K562 (cell line): Measurements from ENCODE around the gene MTG2. TPM values are rescaled to one million over a fixed set of nuclear protein-coding genes. Genes with fewer than 3 reads are reported as not detected.

ENCODE experiments used
- ATAC-seq: fragments of 200-7000 bp; cut with Tn5 transposase; 3 replicates; pipeline ENCODE4 v1.9.1; 2020; ENCODE audit warnings: moderate library complexity
- BruUV-seq: library from RNA; stranded (reverse); fragments of 400-500 nt; replicated peaks from 2 replicates; lab custom pipeline; 2021; lab: Mats Ljungman, UMichigan
- CTCF ChIA-PET: fragments of 300-600 bp; formaldehyde crosslinking; extraction: SDS; loops from one replicate; lab custom pipeline; 2021; ENCODE audit warnings: low intra/inter-chr PET ratio; lab: Yijun Ruan, JAX
- POLR2A ChIA-PET: fragments of 300-600, 350-650 bp; sonication (Branson Sonifier 250); formaldehyde crosslinking; extraction: SDS; loops from one replicate; lab custom pipeline; 2021; ENCODE audit warnings: antibody characterized with exemption, inconsistent platforms; lab: Yijun Ruan, JAX
- DNase-seq, 4 experiments: peaks; one replicate each; pipeline versions ENCODE4 v3.0.0 to v3.0.0-alpha.2; 2011 to 2018; ENCODE audit warnings: low spot score in 3 of 4, mixed read lengths in 3 of 4; ENCODE audit errors: extremely low read depth in 1 of 4
- FAIRE-seq: peaks from 2 replicates; lab custom pipeline; 2011; peaks lifted over from hg19 to GRCh38; lab: Jason Lieb, UNC
- H2AFZ ChIP-seq: 2 replicates; pipeline ENCODE4 v1.6.0; 2011; ENCODE audit warnings: low read depth, low read length, control low read depth, inconsistent platforms
- H3K27ac ChIP-seq: fragments of 200-600 bp; 3 replicates; pipeline ENCODE4 v1.8.0; 2011; ENCODE audit warnings: low read depth, mild to moderate bottlenecking, control low read depth, inconsistent platforms, low read length, moderate library complexity, mixed read lengths; ENCODE audit errors: extremely low read depth
- H3K27me3 ChIP-seq, 2 experiments: fragments of 300-600 bp in 1 of 2; 2 replicates in 1 of 2; 3 replicates in 1 of 2; pipeline versions ENCODE4 v1.6.0 to v1.8.0; 2011; ENCODE audit warnings: inconsistent platforms in 2 of 2, low read length in 2 of 2, mild to moderate bottlenecking in 1 of 2, mixed read lengths in 1 of 2, moderate library complexity in 1 of 2; ENCODE audit not compliant: control insufficient read depth in 2 of 2, insufficient read depth in 2 of 2
- H3K36me3 ChIP-seq: fragments of 300-600 bp; 3 replicates; pipeline ENCODE4 v1.8.0; 2011; ENCODE audit warnings: mild to moderate bottlenecking, low read length, inconsistent platforms; ENCODE audit not compliant: control insufficient read depth, insufficient read depth
- H3K4me1 ChIP-seq, 2 experiments: fragments of 200-600 bp in 1 of 2; replicated peaks in 1 of 2; 2 replicates in 1 of 2; 3 replicates in 1 of 2; pipeline versions ENCODE4 v1.5.1 to v1.8.0; 2011; ENCODE audit warnings: inconsistent platforms in 2 of 2, low read length in 2 of 2, mild to moderate bottlenecking in 1 of 2, mixed read lengths in 1 of 2, moderate library complexity in 1 of 2; ENCODE audit not compliant: control insufficient read depth in 2 of 2, insufficient read depth in 2 of 2
- H3K4me2 ChIP-seq: 2 replicates; pipeline ENCODE4 v1.6.1; 2011; ENCODE audit warnings: low read length, control low read depth, inconsistent platforms, mixed read lengths; ENCODE audit not compliant: insufficient read depth
- H3K4me3 ChIP-seq: fragments of 200-600 bp; sonication (generic), shearing (Covaris generic); 2 replicates; pipeline ENCODE4 v1.5.1; 2016; ENCODE audit warnings: control low read depth, inconsistent platforms
- H3K79me2 ChIP-seq: fragments of 200-600 bp; 3 replicates; pipeline ENCODE4 v1.8.0; 2011; ENCODE audit warnings: low read length, inconsistent platforms; ENCODE audit not compliant: control insufficient read depth, insufficient read depth
- H3K9ac ChIP-seq, 2 experiments: 2 replicates each; pipeline versions ENCODE4 v1.6.0 to v1.6.1; 2011; ENCODE audit warnings: low read depth in 2 of 2, low read length in 2 of 2, control low read depth in 1 of 2, inconsistent platforms in 1 of 2, mild to moderate bottlenecking in 1 of 2, mixed read lengths in 1 of 2; ENCODE audit not compliant: insufficient read depth in 1 of 2
- H3K9me1 ChIP-seq: one replicate; pipeline ENCODE4 v1.6.0; 2011; ENCODE audit warnings: inconsistent platforms, mild to moderate bottlenecking, low read length, moderate library complexity; ENCODE audit not compliant: control insufficient read depth, insufficient read depth
- H3K9me3 ChIP-seq: replicated peaks from 2 replicates; pipeline ENCODE4 v1.5.1; 2011; ENCODE audit warnings: low read depth, low read length, inconsistent platforms; ENCODE audit not compliant: control insufficient read depth, insufficient read depth
- H4K20me1 ChIP-seq: replicated peaks from 2 replicates; pipeline ENCODE4 v1.6.1; 2011; ENCODE audit warnings: low read length, inconsistent platforms, mixed read lengths; ENCODE audit not compliant: control insufficient read depth, insufficient read depth
- HDAC1 ChIP-seq, 2 experiments: fragments of 450-650 bp; IDR thresholded peaks; 2 replicates each; pipeline ENCODE4 v1.6.1; 2016 to 2017; ENCODE audit warnings: inconsistent platforms in 1 of 2, mild to moderate bottlenecking in 1 of 2, moderate library complexity in 1 of 2
- HMGN3 ChIP-seq: IDR thresholded peaks from 2 replicates; pipeline ENCODE4 v1.6.1; 2011; ENCODE audit warnings: borderline replicate concordance, low read depth, mild to moderate bottlenecking, mixed read lengths, low read length; ENCODE audit not compliant: insufficient read length; ENCODE audit errors: extremely low read depth
- KLF16 ChIP-seq: IDR thresholded peaks from 2 replicates; pipeline ENCODE4 v1.6.1; 2016; ENCODE audit warnings: antibody characterized with exemption
- MYNN ChIP-seq, 2 experiments: sonication (generic); formaldehyde crosslinking in 1 of 2; IDR thresholded peaks; 2 replicates each; pipeline versions ENCODE4 v1.5.0 to v1.6.1; 2016 to 2020; ENCODE audit warnings: antibody characterized with exemption in 1 of 2, missing genetic modification reagents in 1 of 2
- POLR2G ChIP-seq: fragments of 200-400 bp; formaldehyde crosslinking; IDR thresholded peaks from 2 replicates; pipeline ENCODE4 v1.6.1; 2017; ENCODE audit warnings: low read depth, mild to moderate bottlenecking, antibody characterized with exemption, low read length, moderate library complexity
- POLR3A ChIP-seq: IDR thresholded peaks from 2 replicates; pipeline ENCODE4 v1.6.1; 2011; ENCODE audit warnings: borderline replicate concordance, mild to moderate bottlenecking, moderate library complexity; ENCODE audit not compliant: insufficient read length, insufficient read depth; ENCODE audit errors: extremely low read depth
- RREB1 ChIP-seq: fragments of 250-450 bp; sonication (Bioruptor Pico); IDR thresholded peaks from 2 replicates; pipeline ENCODE4 v1.4.0; 2020
- ZNF143 ChIP-seq: sonication (generic); formaldehyde crosslinking; IDR thresholded peaks from 2 replicates; pipeline ENCODE4 v1.9.0; 2022; ENCODE audit warnings: mild to moderate bottlenecking, missing genetic modification reagents
- ZNF76 ChIP-seq: fragments of 250-450 bp; sonication (Bioruptor Pico); IDR thresholded peaks from 2 replicates; pipeline ENCODE4 v1.4.0; 2020; ENCODE audit warnings: mild to moderate bottlenecking, moderate library complexity, borderline replicate concordance
- WGBS: fragments of 100-300 bp; shearing (Covaris generic); methylation state at CpG from one replicate; pipeline ENCODE4 v1.1.6; 2016; ENCODE audit warnings: low coverage, mixed read lengths; ENCODE audit not compliant: insufficient coverage; ENCODE audit errors: missing lambda C conversion rate; 5-methylcytosine and 5-hydroxymethylcytosine counted together
- in situ Hi-C: fragments of 300-500 bp; cut with MboI; formaldehyde crosslinking; loops from 4 replicates; pipeline ENCODE4 v1.15.0; 2018; ENCODE audit warnings: inconsistent platforms, mixed read lengths
- intact Hi-C: fragments of 100-400 bp; cut with micrococcal nuclease; formaldehyde crosslinking; loops from 2 replicates; pipeline ENCODE4 v1.14.2; 2022
- polyA plus RNA-seq, 8 experiments: library from polyadenylated mRNA; depleted of rRNA in 4 of 8; stranded (reverse) in 5 of 8; unstranded in 3 of 8; fragments of >200 nt; fragmentation: Nextera tagmentation in 2 of 8; fragmentation: Illumina TruSeq in 1 of 8; extraction: Ambion mirVana in 2 of 8; extraction: Trizol in 1 of 8; gene quantifications; 2 replicates each; pipeline versions ENCODE4 v1.2.1 to v1.2.3, GENCODE V29; 2011 to 2014; ENCODE audit warnings: inconsistent platforms in 1 of 8, missing spikeins in 1 of 8
- total RNA-seq, 7 experiments: library from RNA; depleted of rRNA in 6 of 7; stranded (reverse); fragments of >200 nt in 6 of 7; fragmentation: Illumina TruSeq in 2 of 7; extraction: Trizol in 2 of 7; gene quantifications; 2 replicates each; pipeline versions ENCODE4 v1.2.1 to v1.2.3, GENCODE V29; 2011 to 2021; ENCODE audit warnings: low replicate concordance in 1 of 7
- TF ChIP-seq, protein P1 (sequence below): IDR thresholded peaks from 2 replicates; pipeline ENCODE4 v1.6.1; 2014; ENCODE audit warnings: antibody characterized with exemption
- TF ChIP-seq, protein P2 (sequence below), 3 experiments: IDR thresholded peaks in 2 of 3; conservative IDR thresholded peaks in 1 of 3; 2 replicates each; pipeline ENCODE4 v1.5.1; 2011 to 2012; ENCODE audit warnings: low read length in 3 of 3, mild to moderate bottlenecking in 3 of 3, control low read depth in 2 of 3, improper control_type of control experiment in 1 of 3, inconsistent platforms in 1 of 3, low read depth in 1 of 3, mixed read lengths in 1 of 3, moderate library complexity in 1 of 3; ENCODE audit not compliant: insufficient read depth in 2 of 3

MTG2 gene
- total and polyA plus RNA-seq, 9 of the 15 experiments (the other 6 are each of a cell fraction or from before 2014, with no cell fraction given): 8.7 to 67.5 (median 44.5) TPM

DNA sequence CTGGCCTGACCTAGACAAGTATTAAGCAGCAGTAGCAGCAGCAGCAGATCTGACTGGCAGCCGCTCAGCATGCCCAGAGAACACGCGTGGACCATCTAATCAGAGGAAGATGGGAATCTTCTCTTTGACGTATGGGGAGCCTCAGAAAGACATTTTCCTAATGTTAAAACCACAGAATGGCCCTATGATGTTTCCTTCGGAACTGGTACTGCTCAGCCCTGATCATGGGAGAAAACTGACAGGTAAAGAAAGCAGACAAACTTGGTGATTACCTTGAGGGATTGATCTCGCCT, 45.8 kb upstream of the MTG2 start:
- ChIA-PET POLR2A (interaction anchor here (1.0 to 7.8 kb wide), 4 partner anchors 12 to 105 kb away, joined by 4 to 78 read pairs (median 4); partner anchors contain the start of genes LSM14B and TAF4), CTCF (interaction anchor here (1.8 kb wide), 1 partner anchor 126 kb away, joined by 13 read pairs; no protein-coding TSS in a partner anchor)
- peaks cover 34% of the 10 kb centered on the region for H3K79me2 ChIP-seq
- no peak for ATAC-seq
- no peaks in the 10 kb centered on the region for H3K9me1 ChIP-seq
- no peaks in the 10 kb centered on the region for H3K9me3 ChIP-seq
- peaks cover 38% of the 10 kb centered on the region for H4K20me1 ChIP-seq
- H2AFZ ChIP-seq: no peak overlapping the region
- H3K4me1 ChIP-seq: peaks cover 11% of the 10 kb centered on the region in 2 experiments; a peak in 4 of 5 replicates
- H3K4me2 ChIP-seq: no peak overlapping the region
- no TSS peak for BruUV-seq
- H3K36me3 ChIP-seq: peaks cover 99% of the 10 kb centered on the region
- no peaks in the 10 kb centered on the region for H3K27me3 ChIP-seq
- intact Hi-C loops (no loop called here), in situ Hi-C loops (loop anchor here (5.0 kb wide), 1 partner anchor 115 kb away; no protein-coding TSS in a partner anchor)
- H3K9ac ChIP-seq: no peak overlapping the region
- no peak overlapping the region for H3K27ac ChIP-seq
- DNase-seq: no peak
- WGBS: 87% methylated on average over 6 of the region's 6 CpGs
- no peak overlapping the region for H3K4me3 ChIP-seq
- no peak for FAIRE-seq
- TF ChIP-seq MYNN (IDR thresholded peaks at IDR 0.05) (0 out of 2 replicates have a peak, but pooled peaks have one; percentile 2), MYNN (CRISPR knock-in tag; IDR thresholded peaks at IDR 0.05) (no peak), POLR2G (0 out of 2 replicates have a peak, but pooled peaks have one; percentile 7), ZNF76 (CRISPR knock-in tag) (no peak), KLF16 (no peak), POLR3A (no peak), ZNF143 (no peak), RREB1 (CRISPR knock-in tag) (no peak), HMGN3 (no peak), HDAC1 (IDR thresholded peaks at IDR 0.05) (no peak)
- TF ChIP-seq, protein P1, sequence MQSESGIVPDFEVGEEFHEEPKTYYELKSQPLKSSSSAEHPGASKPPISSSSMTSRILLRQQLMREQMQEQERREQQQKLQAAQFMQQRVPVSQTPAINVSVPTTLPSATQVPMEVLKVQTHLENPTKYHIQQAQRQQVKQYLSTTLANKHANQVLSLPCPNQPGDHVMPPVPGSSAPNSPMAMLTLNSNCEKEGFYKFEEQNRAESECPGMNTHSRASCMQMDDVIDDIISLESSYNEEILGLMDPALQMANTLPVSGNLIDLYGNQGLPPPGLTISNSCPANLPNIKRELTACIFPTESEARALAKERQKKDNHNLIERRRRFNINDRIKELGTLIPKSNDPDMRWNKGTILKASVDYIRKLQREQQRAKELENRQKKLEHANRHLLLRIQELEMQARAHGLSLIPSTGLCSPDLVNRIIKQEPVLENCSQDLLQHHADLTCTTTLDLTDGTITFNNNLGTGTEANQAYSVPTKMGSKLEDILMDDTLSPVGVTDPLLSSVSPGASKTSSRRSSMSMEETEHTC: no peak
- TF ChIP-seq, protein P2, sequence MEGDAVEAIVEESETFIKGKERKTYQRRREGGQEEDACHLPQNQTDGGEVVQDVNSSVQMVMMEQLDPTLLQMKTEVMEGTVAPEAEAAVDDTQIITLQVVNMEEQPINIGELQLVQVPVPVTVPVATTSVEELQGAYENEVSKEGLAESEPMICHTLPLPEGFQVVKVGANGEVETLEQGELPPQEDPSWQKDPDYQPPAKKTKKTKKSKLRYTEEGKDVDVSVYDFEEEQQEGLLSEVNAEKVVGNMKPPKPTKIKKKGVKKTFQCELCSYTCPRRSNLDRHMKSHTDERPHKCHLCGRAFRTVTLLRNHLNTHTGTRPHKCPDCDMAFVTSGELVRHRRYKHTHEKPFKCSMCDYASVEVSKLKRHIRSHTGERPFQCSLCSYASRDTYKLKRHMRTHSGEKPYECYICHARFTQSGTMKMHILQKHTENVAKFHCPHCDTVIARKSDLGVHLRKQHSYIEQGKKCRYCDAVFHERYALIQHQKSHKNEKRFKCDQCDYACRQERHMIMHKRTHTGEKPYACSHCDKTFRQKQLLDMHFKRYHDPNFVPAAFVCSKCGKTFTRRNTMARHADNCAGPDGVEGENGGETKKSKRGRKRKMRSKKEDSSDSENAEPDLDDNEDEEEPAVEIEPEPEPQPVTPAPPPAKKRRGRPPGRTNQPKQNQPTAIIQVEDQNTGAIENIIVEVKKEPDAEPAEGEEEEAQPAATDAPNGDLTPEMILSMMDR (IDR thresholded peaks at IDR 0.05 in 2 of 3, conservative IDR thresholded peaks at IDR 0.05 in 1 of 3; ENCODE audit: insufficient read depth in 2 of 3, low read depth in 1 of 3, low read length in 3 of 3): 0 out of 6 replicates have a peak, but pooled peaks of 1 of the 3 experiments have one; percentile 15
